Tibial nerve (tissue), 4 donors: Measurements from ENCODE around the gene APOL1. TPM values are rescaled to one million over a fixed set of nuclear protein-coding genes. Genes with fewer than 3 reads are reported as not detected.
A peak's percentile ranks its signal among the peaks of the same experiment; 100 is the strongest.
"Not testable (repeated sequence)": the region's sequence is repeated elsewhere in the genome, so short reads cannot be mapped to it uniquely, and the experiment has no call there.

ENCODE experiments used
- DNase-seq, 2 donors: peaks; one replicate each; pipeline ENCODE4 v3.0.0-alpha.2; 2019; ENCODE audit warnings: low spot score in 2 of 2
- H3K27ac ChIP-seq, 4 donors: fragments of 200-600 bp; sonication (generic) in 3 of 4; one replicate each; pipeline ENCODE4 v1.5.1; 2017 to 2019; ENCODE audit warnings: mild to moderate bottlenecking in 1 of 4
- H3K27me3 ChIP-seq, 2 donors: fragments of 200-600 bp; sonication (generic) in 1 of 2; one replicate each; pipeline versions ENCODE4 v1.5.1 to v1.6.0; 2017 to 2019
- H3K36me3 ChIP-seq, 3 donors: fragments of 200-600 bp; sonication (generic); one replicate each; pipeline ENCODE4 v1.5.1; 2018 to 2019
- H3K4me1 ChIP-seq, 4 donors: fragments of 200-600 bp; sonication (generic) in 3 of 4; one replicate each; pipeline ENCODE4 v1.5.1; 2017 to 2019
- H3K4me3 ChIP-seq, 4 donors: fragments of 200-600 bp; sonication (generic) in 3 of 4; one replicate each; pipeline ENCODE4 v1.5.1; 2017 to 2019; ENCODE audit warnings: mild to moderate bottlenecking in 1 of 4, moderate library complexity in 1 of 4
- H3K9me3 ChIP-seq, 4 donors: fragments of 200-600 bp; sonication (generic) in 3 of 4; one replicate each; pipeline ENCODE4 v1.5.1; 2017 to 2019
- EP300 ChIP-seq, 2 donors: sonication (generic); formaldehyde crosslinking; IDR thresholded peaks; one replicate each; pipeline ENCODE4 v1.6.1; 2017; ENCODE audit warnings: antibody characterized with exemption in 2 of 2, mild to moderate bottlenecking in 1 of 2
- POLR2A ChIP-seq, 2 donors: fragments of 450-650 bp; IDR thresholded peaks; one replicate each; pipeline ENCODE4 v1.6.1; 2017; ENCODE audit warnings: antibody characterized with exemption in 2 of 2, mild to moderate bottlenecking in 2 of 2, moderate library complexity in 2 of 2
- WGBS, 2 donors: methylation state at CpG; one replicate each; pipeline ENCODE4 v1.1.5; 2018; 5-methylcytosine and 5-hydroxymethylcytosine counted together
- total RNA-seq, 4 donors: library from RNA; depleted of rRNA; stranded (reverse); fragments of >200 nt; gene quantifications; one replicate each; pipeline ENCODE4 v1.1.0, GENCODE V29; 2016
- TF ChIP-seq, protein P1 (sequence below), 5 experiments: fragments of 200-600 bp in 3 of 5; fragments of 450-650 bp in 2 of 5; sonication (generic) in 3 of 5; IDR thresholded peaks; one replicate each; pipeline ENCODE4 v1.5.1; 2016 to 2019; ENCODE audit warnings: antibody characterized with exemption in 5 of 5, mild to moderate bottlenecking in 3 of 5, moderate library complexity in 2 of 5

APOL1 gene, protein sequence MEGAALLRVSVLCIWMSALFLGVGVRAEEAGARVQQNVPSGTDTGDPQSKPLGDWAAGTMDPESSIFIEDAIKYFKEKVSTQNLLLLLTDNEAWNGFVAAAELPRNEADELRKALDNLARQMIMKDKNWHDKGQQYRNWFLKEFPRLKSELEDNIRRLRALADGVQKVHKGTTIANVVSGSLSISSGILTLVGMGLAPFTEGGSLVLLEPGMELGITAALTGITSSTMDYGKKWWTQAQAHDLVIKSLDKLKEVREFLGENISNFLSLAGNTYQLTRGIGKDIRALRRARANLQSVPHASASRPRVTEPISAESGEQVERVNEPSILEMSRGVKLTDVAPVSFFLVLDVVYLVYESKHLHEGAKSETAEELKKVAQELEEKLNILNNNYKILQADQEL
- 10 to 100 TPM in 3 of 4 donors, 1 to 10 TPM in 1; 8.3 to 16.8 (median 10.1) TPM for total RNA-seq

DNA sequence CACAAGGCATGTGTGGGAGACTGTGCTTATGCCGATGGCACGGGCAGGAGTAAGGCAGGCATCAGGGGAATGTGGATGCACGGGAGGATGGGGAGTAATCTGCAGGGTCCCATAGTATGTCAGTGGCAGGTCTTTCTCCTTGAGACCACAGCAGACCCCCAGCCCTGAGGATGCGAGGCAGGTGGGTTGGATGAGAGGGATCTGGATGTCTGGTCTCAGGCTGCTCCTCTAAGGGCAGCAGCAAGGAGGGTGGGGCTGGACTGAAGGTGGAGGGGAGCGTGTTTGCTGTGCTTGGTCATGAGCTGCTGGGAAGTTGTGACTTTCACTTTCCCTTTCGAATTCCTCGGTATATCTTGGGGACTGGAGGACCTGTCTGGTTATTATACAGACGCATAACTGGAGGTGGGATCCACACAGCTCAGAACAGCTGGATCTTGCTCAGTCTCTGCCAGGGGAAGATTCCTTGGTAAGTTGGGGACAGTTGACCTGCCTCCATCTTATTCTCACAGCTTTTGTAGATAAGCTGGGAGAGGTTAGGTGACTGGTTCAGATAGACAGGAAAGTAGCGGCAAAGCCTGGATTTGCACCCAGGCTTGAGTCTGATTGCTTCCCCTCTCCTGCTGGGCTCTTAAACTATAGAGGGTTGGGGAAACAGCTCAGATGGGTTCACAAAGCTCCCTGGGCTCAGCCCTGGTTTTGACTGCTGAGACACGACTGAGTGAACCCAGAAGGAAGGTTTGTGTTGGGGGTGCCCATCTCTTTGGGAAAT, at the start of gene APOL1:
Gene APOL1, plus strand, starts transcription at position 380 of the 769 bp plus-strand sequence. CDS start 1,823 bp downstream, outside the sequence.
- Histone ChIP-seq H3K27ac (peak within 1 kb of the TSS; percentile 41 to 88 (median 80)), H3K4me1 (peaks cover 0 to 39% (median 22%) of the 10 kb centered on the region in 4 donors), H3K9me3 (no peaks in the 10 kb centered on the region), H3K36me3 (no peaks in the 10 kb centered on the region), H3K27me3 (no peaks in the 10 kb centered on the region), H3K4me3 (peak within 1 kb of the TSS; percentile 7 to 54 (median 38))
- DNase-seq = peak in 1 of 2 donors; percentile 45
- TF ChIP-seq, protein P1, sequence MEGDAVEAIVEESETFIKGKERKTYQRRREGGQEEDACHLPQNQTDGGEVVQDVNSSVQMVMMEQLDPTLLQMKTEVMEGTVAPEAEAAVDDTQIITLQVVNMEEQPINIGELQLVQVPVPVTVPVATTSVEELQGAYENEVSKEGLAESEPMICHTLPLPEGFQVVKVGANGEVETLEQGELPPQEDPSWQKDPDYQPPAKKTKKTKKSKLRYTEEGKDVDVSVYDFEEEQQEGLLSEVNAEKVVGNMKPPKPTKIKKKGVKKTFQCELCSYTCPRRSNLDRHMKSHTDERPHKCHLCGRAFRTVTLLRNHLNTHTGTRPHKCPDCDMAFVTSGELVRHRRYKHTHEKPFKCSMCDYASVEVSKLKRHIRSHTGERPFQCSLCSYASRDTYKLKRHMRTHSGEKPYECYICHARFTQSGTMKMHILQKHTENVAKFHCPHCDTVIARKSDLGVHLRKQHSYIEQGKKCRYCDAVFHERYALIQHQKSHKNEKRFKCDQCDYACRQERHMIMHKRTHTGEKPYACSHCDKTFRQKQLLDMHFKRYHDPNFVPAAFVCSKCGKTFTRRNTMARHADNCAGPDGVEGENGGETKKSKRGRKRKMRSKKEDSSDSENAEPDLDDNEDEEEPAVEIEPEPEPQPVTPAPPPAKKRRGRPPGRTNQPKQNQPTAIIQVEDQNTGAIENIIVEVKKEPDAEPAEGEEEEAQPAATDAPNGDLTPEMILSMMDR (IDR thresholded peaks at IDR 0.05) = no peak
- TF ChIP-seq POLR2A (IDR thresholded peaks at IDR 0.05) (peak in 1 of 2 donors; percentile 14), EP300 (IDR thresholded peaks at IDR 0.05) (peak in 1 of 2 donors; percentile 40)
- 56 to 59% methylated on average over 10 of the region's 10 CpGs for WGBS, 2 donors

DNA sequence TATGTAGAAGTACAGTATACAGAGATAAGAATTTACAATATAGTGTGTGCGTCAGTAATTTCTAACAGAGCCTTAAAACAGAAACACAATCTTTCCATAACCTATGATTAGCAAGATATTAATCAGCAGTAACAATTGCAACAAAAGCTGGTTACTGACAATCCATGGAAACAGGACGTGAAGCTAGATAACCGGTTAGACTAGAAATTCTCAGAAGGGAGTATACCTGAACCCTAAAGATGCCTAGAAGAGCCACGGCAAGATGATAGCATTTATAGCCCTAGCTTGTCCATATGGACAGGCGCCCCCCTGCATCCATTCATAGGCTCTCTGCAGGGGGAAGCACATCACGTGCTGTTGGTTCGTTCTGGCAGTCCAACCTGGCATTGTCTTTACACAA, 49.5 kb upstream of the APOL1 start:
- H3K36me3 ChIP-seq, DNase-seq, H3K27me3 ChIP-seq, H3K4me3 ChIP-seq, H3K27ac ChIP-seq, H3K9me3 ChIP-seq: not testable (repeated sequence)
- WGBS, 2 donors = 80 to 89% methylated on average over 7 of the region's 7 CpGs
- peaks cover 0 to 27% (median 7%) of the 10 kb centered on the region in 4 donors for H3K4me1 ChIP-seq

DNA sequence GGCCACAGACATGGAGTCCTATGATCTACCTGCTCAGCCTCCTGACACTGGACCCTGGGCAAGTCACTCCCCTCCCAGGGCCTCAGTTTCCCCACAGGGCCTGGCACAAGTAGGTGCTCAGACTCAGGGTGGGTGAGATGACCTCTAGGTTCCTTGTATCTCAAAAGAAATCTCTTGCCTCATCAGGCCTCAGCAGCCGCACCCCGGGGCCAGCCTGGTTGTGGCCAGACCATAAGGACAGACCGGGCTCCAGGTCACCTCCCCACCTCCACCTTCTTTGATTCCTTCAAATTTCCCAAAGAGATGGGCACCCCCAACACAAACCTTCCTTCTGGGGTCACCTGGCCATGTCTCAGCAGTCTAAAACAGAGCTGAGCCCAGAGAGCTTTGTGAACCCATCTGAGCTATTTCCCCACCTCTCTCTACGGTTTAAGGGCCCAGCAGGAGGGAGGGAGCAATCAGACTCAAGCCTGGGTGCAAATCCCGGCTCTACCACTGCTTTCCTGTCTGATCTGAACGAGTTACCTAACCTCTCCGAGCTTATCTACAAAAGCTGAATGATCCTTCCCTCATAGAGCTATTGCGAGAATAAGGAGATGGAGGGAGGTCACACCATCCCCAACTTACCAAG, 48.8 kb upstream of the APOL1 start:
- TF ChIP-seq, protein P1 (IDR thresholded peaks at IDR 0.05) = no peak
- TF ChIP-seq EP300 (IDR thresholded peaks at IDR 0.05) (no peak), POLR2A (IDR thresholded peaks at IDR 0.05) (no peak)
- Histone ChIP-seq H3K36me3 (no peaks in the 10 kb centered on the region), H3K9me3 (no peaks in the 10 kb centered on the region), H3K4me3 (no peak overlapping the region), H3K27me3 (no peaks in the 10 kb centered on the region), H3K4me1 (peaks cover 0 to 23% (median 7%) of the 10 kb centered on the region in 4 donors), H3K27ac (no peak overlapping the region)
- DNase-seq = no peak
- 64 to 87% methylated on average over 6 to 8 of the region's 8 CpGs for WGBS, 2 donors

DNA sequence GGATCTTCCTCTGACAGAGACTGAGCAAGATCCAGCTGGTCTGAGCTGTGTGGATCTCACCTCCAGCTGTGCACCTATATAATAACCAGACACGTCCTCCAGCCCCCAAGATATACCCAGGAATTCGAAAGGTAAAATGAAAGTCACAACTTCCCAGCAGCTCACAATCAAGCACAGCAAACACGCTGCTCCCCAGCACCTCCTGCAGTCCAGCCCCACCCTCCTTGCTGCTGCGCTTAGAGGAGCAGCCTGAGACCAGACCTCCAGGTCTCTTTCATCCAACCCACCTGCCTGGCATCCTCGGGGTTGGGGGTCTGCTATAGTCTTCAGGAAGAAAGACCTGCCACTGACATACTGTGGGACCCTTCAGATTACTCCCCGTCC, 48.3 kb upstream of the APOL1 start:
- WGBS, 2 donors = 68 to 70% methylated on average over 6 of the region's 6 CpGs
- Histone ChIP-seq H3K4me1 (peaks cover 0 to 21% (median 7%) of the 10 kb centered on the region in 4 donors), H3K9me3 (no peaks in the 10 kb centered on the region), H3K4me3 (no peak overlapping the region), H3K27ac (no peak overlapping the region), H3K27me3 (no peaks in the 10 kb centered on the region), H3K36me3 (no peaks in the 10 kb centered on the region)
- no peak for TF ChIP-seq POLR2A (IDR thresholded peaks at IDR 0.05)
- no peak for DNase-seq

DNA sequence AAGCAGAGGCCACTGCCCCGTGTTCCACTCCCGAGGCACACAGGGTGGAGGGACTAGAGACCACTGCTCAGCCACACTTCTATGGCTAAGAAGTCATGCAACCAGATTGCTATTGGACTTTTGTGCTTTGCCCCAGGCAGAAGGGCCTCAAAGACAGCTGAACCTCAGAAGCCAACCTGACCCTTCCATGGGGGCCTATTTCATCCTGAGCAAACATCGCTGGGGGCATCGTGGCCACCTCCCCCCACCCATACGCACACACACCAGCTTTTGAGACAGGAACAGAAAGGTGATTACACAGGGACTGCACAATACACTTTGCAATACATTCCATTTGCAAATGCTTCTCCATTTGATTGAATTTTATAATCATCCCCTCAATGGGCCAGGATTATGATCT, 47.4 kb upstream of the APOL1 start:
- not testable (repeated sequence) for DNase-seq, H3K27me3 ChIP-seq, H3K27ac ChIP-seq, H3K4me3 ChIP-seq, H3K9me3 ChIP-seq, H3K36me3 ChIP-seq
- WGBS, 2 donors = 73 to 85% methylated on average over 5 of the region's 5 CpGs
- peaks cover 0 to 21% (median 9%) of the 10 kb centered on the region in 4 donors for H3K4me1 ChIP-seq

DNA sequence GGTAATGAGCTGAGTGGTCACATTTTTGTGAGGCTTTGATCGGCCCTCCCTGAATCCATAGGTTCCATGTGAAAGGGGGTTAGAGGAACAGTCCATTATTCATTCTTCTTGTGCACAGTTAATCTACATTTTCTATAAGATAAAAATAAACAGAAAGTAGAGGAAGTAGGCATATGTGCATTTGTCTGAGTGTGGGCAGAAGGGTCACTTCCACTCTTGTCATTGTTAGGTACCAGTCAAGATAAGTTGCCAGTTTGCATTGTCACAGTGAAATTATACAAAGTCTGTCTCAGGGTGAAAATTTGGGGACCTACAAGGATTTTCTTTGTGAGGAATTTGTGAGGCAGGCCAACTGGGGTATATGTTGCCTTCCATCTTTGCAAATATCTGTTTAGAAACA, 46.7 kb upstream of the APOL1 start:
- peaks cover 0 to 26% (median 12%) of the 10 kb centered on the region in 4 donors for H3K4me1 ChIP-seq
- H3K4me3 ChIP-seq = no peak overlapping the region
- no peaks in the 10 kb centered on the region for H3K9me3 ChIP-seq
- 74 to 89% methylated on average over 1 of the region's 1 CpG for WGBS, 2 donors
- H3K27ac ChIP-seq = no peak overlapping the region
- no peak for DNase-seq
- no peaks in the 10 kb centered on the region for H3K27me3 ChIP-seq
- H3K36me3 ChIP-seq = no peaks in the 10 kb centered on the region
- TF ChIP-seq POLR2A (IDR thresholded peaks at IDR 0.05) = no peak
- TF ChIP-seq EP300 (IDR thresholded peaks at IDR 0.05) = no peak
- TF ChIP-seq, protein P1 (IDR thresholded peaks at IDR 0.05) = no peak
